CD4-positive, CD25-positive, alpha-beta regulatory T cell (primary cell): Measurements from ENCODE around the gene GALM. TPM values are rescaled to one million over a fixed set of nuclear protein-coding genes. Genes with fewer than 3 reads are reported as not detected.
"Not testable (repeated sequence)": the region's sequence is repeated elsewhere in the genome, so short reads cannot be mapped to it uniquely, and the experiment has no call there.

Experiments used
- ATAC-seq, 2 donors: fragments of 150-1000 bp; cut with Tn5 transposase; one replicate each; pipeline ENCODE4 v1.10.0; 2021; ENCODE audit warnings: low read depth in 2 of 2, moderate number of reproducible peaks in 2 of 2, moderate library complexity in 1 of 2
- DNase-seq, 3 donors: peaks; one replicate each; pipeline versions ENCODE4 v3.0.0 to v3.0.0-alpha.2; 2012 to 2022; ENCODE audit warnings: mixed read lengths in 1 of 3
- H3K27ac ChIP-seq: one replicate; pipeline ENCODE4 v1.7.0; 2013; ENCODE audit warnings: mild to moderate bottlenecking, low read length; ENCODE audit not compliant: insufficient read depth, poor library complexity, severe bottlenecking
- H3K27me3 ChIP-seq: one replicate; pipeline ENCODE4 v1.7.0; 2013; ENCODE audit warnings: low read length; ENCODE audit not compliant: control insufficient read depth, insufficient read depth
- H3K36me3 ChIP-seq: one replicate; pipeline ENCODE4 v1.7.0; 2013; ENCODE audit warnings: mild to moderate bottlenecking, low read length, moderate library complexity; ENCODE audit not compliant: control insufficient read depth, insufficient read depth
- H3K4me1 ChIP-seq: 2 replicates; pipeline ENCODE4 v1.7.0; 2013; ENCODE audit warnings: mild to moderate bottlenecking, low read length; ENCODE audit not compliant: insufficient read depth, control insufficient read depth, poor library complexity, severe bottlenecking
- H3K4me3 ChIP-seq: one replicate; pipeline ENCODE4 v1.7.0; 2013; ENCODE audit warnings: low read depth, mild to moderate bottlenecking, low read length, moderate library complexity
- H3K9me3 ChIP-seq, 2 experiments: 1 replicate in 1 of 2; 2 replicates in 1 of 2; pipeline ENCODE4 v1.7.0; 2013; ENCODE audit warnings: low read length in 2 of 2, mild to moderate bottlenecking in 1 of 2, moderate library complexity in 1 of 2; ENCODE audit not compliant: control insufficient read depth in 2 of 2
- H3K27ac Mint-ChIP-seq, 3 donors: one replicate each; pipeline ENCODE4 v1.8.0; 2020 to 2022; ENCODE audit warnings: mild to moderate bottlenecking in 3 of 3, mixed read lengths in 3 of 3, moderate library complexity in 2 of 3
- H3K27me3 Mint-ChIP-seq: one replicate; pipeline ENCODE4 v1.8.0; 2022; ENCODE audit warnings: mild to moderate bottlenecking, mixed read lengths
- H3K36me3 Mint-ChIP-seq: one replicate; pipeline ENCODE4 v1.8.0; 2020; ENCODE audit warnings: mixed read lengths
- H3K4me1 Mint-ChIP-seq, 4 donors: one replicate each; pipeline ENCODE4 v1.8.0; 2020 to 2022; ENCODE audit warnings: mixed read lengths in 4 of 4, mild to moderate bottlenecking in 1 of 4
- H3K4me3 Mint-ChIP-seq, 4 donors: one replicate each; pipeline ENCODE4 v1.8.0; 2020 to 2022; ENCODE audit warnings: mild to moderate bottlenecking in 4 of 4, mixed read lengths in 4 of 4, moderate library complexity in 3 of 4
- H3K9me3 Mint-ChIP-seq, 7 donors: one replicate each; pipeline ENCODE4 v1.8.0; 2020 to 2022; ENCODE audit warnings: mixed read lengths in 7 of 7, mild to moderate bottlenecking in 3 of 7, moderate library complexity in 2 of 7
- polyA plus RNA-seq, 4 donors: library from polyadenylated mRNA; unstranded; fragments of 300-500 nt; fragmentation: Illumina TruSeq; gene quantifications; one replicate each; pipeline ENCODE4 v1.2.3, GENCODE V29; 2021
- total RNA-seq: library from RNA; stranded (reverse); gene quantifications from one replicate; pipeline ENCODE4 v1.2.3, GENCODE V29; 2022

The GALM gene
- total and polyA plus RNA-seq, 5 donors from 2014 or later, result 46.8 to 75.2 (median 49.1) TPM

- peak overlapping the region; percentile 71 for H3K27ac ChIP-seq
- H3K4me3 Mint-ChIP-seq, result peak overlapping the region in 3 of 4 donors; percentile 65 to 86 (median 79)
Observed at GRCh38 chr2:38708491-38708890, 42.6 kb downstream of the GALM start.

GRCh38 chr2:38708900-38709566 lies 43.1 kb downstream of the GALM start:
- Mint-ChIP-seq H3K27ac (peak overlapping the region; percentile 90 to 97 (median 92)), H3K9me3 (peaks cover 0 to 4% (median 2%) of the 10 kb centered on the region in 7 donors), H3K4me3 (peak overlapping the region; percentile 64 to 86 (median 72)), H3K27me3 (no peaks in the 10 kb centered on the region), H3K36me3 (peaks cover 34% of the 10 kb centered on the region), H3K4me1 (peaks cover 21 to 72% (median 45%) of the 10 kb centered on the region in 4 donors)
- peak overlapping the region; percentile 71 for H3K27ac ChIP-seq
- peak overlapping the region; percentile 65 for H3K4me3 ChIP-seq
- no peak for ATAC-seq
- no peaks in the 10 kb centered on the region for H3K9me3 ChIP-seq
- no peaks in the 10 kb centered on the region for H3K27me3 ChIP-seq
- no peak for DNase-seq
- H3K4me1 ChIP-seq, result peaks cover 25% of the 10 kb centered on the region
- peaks cover 12% of the 10 kb centered on the region for H3K36me3 ChIP-seq

More at GRCh38 chr2:38708491-38708890, 42.6 kb downstream of the GALM start:
- DNase-seq, H3K27me3 Mint-ChIP-seq, H3K9me3 Mint-ChIP-seq, ATAC-seq, H3K4me3 ChIP-seq, H3K9me3 ChIP-seq, H3K27me3 ChIP-seq: not testable (repeated sequence)
- Mint-ChIP-seq H3K36me3 (peaks cover 34% of the 10 kb centered on the region), H3K27ac (peak overlapping the region; percentile 90 to 97 (median 92)), H3K4me1 (peaks cover 17 to 71% (median 41%) of the 10 kb centered on the region in 4 donors)
- H3K36me3 ChIP-seq, result peaks cover 12% of the 10 kb centered on the region
- peaks cover 25% of the 10 kb centered on the region for H3K4me1 ChIP-seq

GRCh38 chr2:38709567-38710194 lies 43.8 kb downstream of the GALM start:
- H3K9me3 ChIP-seq, result no peaks in the 10 kb centered on the region
- H3K36me3 ChIP-seq, result peaks cover 16% of the 10 kb centered on the region
- H3K9me3 Mint-ChIP-seq, result peaks cover 0 to 4% (median 2%) of the 10 kb centered on the region in 7 donors
- peaks cover 25% of the 10 kb centered on the region for H3K4me1 ChIP-seq
- no peaks in the 10 kb centered on the region for H3K27me3 Mint-ChIP-seq
- H3K36me3 Mint-ChIP-seq, result peaks cover 36% of the 10 kb centered on the region
- peak; percentile 26 to 63 (median 42) for DNase-seq
- peak overlapping the region; percentile 64 to 86 (median 72) for H3K4me3 Mint-ChIP-seq
- peak overlapping the region; percentile 71 for H3K27ac ChIP-seq
- H3K4me1 Mint-ChIP-seq, result peaks cover 27 to 74% (median 47%) of the 10 kb centered on the region in 4 donors
- peak; percentile 45 to 46 for ATAC-seq
- no peaks in the 10 kb centered on the region for H3K27me3 ChIP-seq
- H3K4me3 ChIP-seq, result peak overlapping the region; percentile 65
- H3K27ac Mint-ChIP-seq, result peak overlapping the region; percentile 90 to 97 (median 92)

DNA sequence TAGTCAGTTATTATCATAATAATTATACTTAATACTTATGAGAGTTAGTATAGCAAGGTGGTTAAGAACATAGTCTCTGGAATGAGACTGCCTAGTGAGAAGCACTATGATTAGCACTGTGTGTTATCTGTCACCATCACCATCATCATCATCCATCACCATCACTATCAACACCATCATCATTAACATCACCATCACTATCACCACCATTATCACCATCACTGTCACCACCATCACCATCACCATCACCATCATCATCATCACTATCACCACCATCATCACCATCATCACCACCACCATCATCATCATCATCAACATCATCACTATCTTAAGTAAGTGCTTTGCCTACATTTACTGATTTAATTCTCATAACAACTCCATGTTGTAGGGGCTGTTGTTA lies 45.6 kb downstream of the GALM start:
- Histone ChIP-seq H3K4me3 (no peak overlapping the region), H3K4me1 (peaks cover 25% of the 10 kb centered on the region), H3K36me3 (peaks cover 15% of the 10 kb centered on the region), H3K9me3 (no peaks in the 10 kb centered on the region), H3K27me3 (no peaks in the 10 kb centered on the region), H3K27ac (no peak overlapping the region)
- H3K27ac Mint-ChIP-seq, result peak overlapping the region in 2 of 3 donors; percentile 81 to 96
- H3K36me3 Mint-ChIP-seq, result peaks cover 34% of the 10 kb centered on the region
- H3K27me3 Mint-ChIP-seq, result no peaks in the 10 kb centered on the region
- DNase-seq (no peak), ATAC-seq (no peak)
- peaks cover 0 to 4% (median 2%) of the 10 kb centered on the region in 7 donors for H3K9me3 Mint-ChIP-seq
- H3K4me1 Mint-ChIP-seq, result peaks cover 33 to 80% (median 49%) of the 10 kb centered on the region in 4 donors
- no peak overlapping the region for H3K4me3 Mint-ChIP-seq

GRCh38 chr2:38712413-38712812 lies 46.5 kb downstream of the GALM start:
- Mint-ChIP-seq H3K4me3 (no peak overlapping the region), H3K36me3 (peaks cover 29% of the 10 kb centered on the region), H3K27ac (peak overlapping the region in 1 of 3 donors; percentile 81), H3K27me3 (no peaks in the 10 kb centered on the region), H3K4me1 (peaks cover 33 to 71% (median 49%) of the 10 kb centered on the region in 4 donors), H3K9me3 (peaks cover 0 to 4% (median 2%) of the 10 kb centered on the region in 7 donors)
- no peak overlapping the region for H3K27ac ChIP-seq
- H3K9me3 ChIP-seq, result no peaks in the 10 kb centered on the region
- no peak overlapping the region for H3K4me3 ChIP-seq
- DNase-seq (no peak), ATAC-seq (no peak)
- H3K36me3 ChIP-seq, result peaks cover 15% of the 10 kb centered on the region
- H3K4me1 ChIP-seq, result peaks cover 25% of the 10 kb centered on the region
- no peaks in the 10 kb centered on the region for H3K27me3 ChIP-seq

DNA sequence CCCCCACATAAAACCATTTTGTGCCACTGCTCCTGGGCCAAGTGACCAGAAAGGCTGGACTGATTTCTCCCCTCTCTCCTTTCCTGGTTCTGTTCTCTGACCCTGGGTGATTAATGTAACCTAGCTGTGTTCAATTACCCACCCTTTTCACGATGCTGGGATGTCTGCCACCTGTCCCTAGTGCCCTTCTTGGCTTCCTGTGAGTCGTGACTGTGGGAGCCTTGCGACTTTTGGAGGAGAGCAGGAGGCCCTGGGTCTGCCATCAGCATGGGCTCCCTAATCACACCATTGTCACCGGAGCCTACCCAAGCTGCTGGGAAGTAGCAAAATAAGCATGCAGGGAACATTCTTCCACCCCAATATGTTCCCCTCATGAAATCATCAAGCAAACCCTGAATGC lies 47.0 kb downstream of the GALM start:
- ATAC-seq (no peak), DNase-seq (no peak)
- peaks cover 25% of the 10 kb centered on the region for H3K4me1 ChIP-seq
- H3K36me3 ChIP-seq, result peaks cover 19% of the 10 kb centered on the region
- no peak overlapping the region for H3K27ac ChIP-seq
- H3K4me3 ChIP-seq, result no peak overlapping the region
- peaks cover 0 to 4% (median 2%) of the 10 kb centered on the region in 7 donors for H3K9me3 Mint-ChIP-seq
- H3K36me3 Mint-ChIP-seq, result peaks cover 29% of the 10 kb centered on the region
- H3K27me3 ChIP-seq, result no peaks in the 10 kb centered on the region
- peaks cover 32 to 69% (median 49%) of the 10 kb centered on the region in 4 donors for H3K4me1 Mint-ChIP-seq
- peak overlapping the region in 2 of 3 donors; percentile 26 to 81 for H3K27ac Mint-ChIP-seq
- H3K9me3 ChIP-seq, result no peaks in the 10 kb centered on the region
- no peak overlapping the region for H3K4me3 Mint-ChIP-seq
- H3K27me3 Mint-ChIP-seq, result no peaks in the 10 kb centered on the region

DNA sequence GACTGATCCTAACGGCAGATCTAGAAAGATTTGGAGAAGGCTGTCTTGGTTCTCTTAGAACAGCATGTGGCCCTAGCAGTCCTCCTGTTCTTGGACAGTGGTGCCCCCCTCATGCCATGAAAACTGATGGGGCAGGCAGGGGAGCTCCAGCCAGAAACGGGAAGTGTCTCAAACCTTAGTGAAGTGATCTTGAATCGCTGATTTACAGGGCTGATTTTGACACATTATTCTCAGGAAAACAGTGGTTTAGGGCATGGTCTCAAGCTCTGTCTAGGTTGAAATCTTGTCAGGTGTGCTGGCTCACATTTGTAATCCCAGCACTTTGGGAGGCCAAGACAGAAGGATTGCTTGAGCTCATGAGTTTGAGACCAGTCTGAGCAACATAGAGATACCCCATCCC lies 47.4 kb downstream of the GALM start:
- peaks cover 24% of the 10 kb centered on the region for H3K4me1 ChIP-seq
- Mint-ChIP-seq H3K4me1 (peaks cover 32 to 67% (median 48%) of the 10 kb centered on the region in 4 donors), H3K9me3 (peaks cover 0 to 4% (median 2%) of the 10 kb centered on the region in 7 donors), H3K36me3 (peaks cover 29% of the 10 kb centered on the region), H3K27ac (peak overlapping the region in 2 of 3 donors; percentile 26 to 81), H3K27me3 (no peaks in the 10 kb centered on the region), H3K4me3 (no peak overlapping the region)
- no peaks in the 10 kb centered on the region for H3K9me3 ChIP-seq
- H3K36me3 ChIP-seq, result peaks cover 19% of the 10 kb centered on the region
- ATAC-seq (no peak), DNase-seq (no peak)
- no peak overlapping the region for H3K27ac ChIP-seq
- no peaks in the 10 kb centered on the region for H3K27me3 ChIP-seq
- no peak overlapping the region for H3K4me3 ChIP-seq
